ENCODE measurements around the gene PPARA.

PPARA gene

DNA sequence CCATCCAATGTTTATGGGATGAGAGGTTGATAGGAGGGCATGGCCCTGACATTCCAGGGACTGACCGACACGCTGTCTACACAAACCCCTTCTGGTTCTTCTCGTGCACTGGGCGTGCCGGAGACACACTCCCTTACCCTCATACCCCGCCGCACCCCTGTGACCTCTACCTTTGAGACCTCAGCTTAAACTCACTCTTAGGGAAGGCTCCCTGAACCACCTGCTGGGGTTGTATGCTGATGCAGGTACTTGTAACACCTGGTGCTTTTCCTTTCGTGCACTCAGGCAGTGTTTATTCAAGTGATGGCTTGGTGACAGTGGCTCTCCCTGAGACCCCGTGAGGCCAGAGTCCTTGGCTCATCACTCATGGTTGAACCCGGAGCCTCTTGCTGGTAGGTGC, 12.0 kb downstream of the PPARA start:
- Histone ChIP-seq H3K27ac (ENCODE audit: low read depth, low read length, severe bottlenecking) (no peak overlapping the region), H3K9me3 (ENCODE audit: control insufficient read depth, low read length) (no peaks in the 10 kb centered on the region), H3K4me1 (ENCODE audit: control insufficient read depth, insufficient read depth, low read length, poor library complexity, severe bottlenecking) (no peaks in the 10 kb centered on the region), H3K4me3 (ENCODE audit: extremely low read depth, insufficient read depth, low read length, poor library complexity, severe bottlenecking) (no peak overlapping the region), H3K36me3 (ENCODE audit: control insufficient read depth, insufficient read depth, low read length) (no peaks in the 10 kb centered on the region)
- WGBS, 2 experiments (ENCODE audit: insufficient coverage in 2 of 2): 78 to 95% methylated on average over 3 to 8 of the region's 10 CpGs

DNA sequence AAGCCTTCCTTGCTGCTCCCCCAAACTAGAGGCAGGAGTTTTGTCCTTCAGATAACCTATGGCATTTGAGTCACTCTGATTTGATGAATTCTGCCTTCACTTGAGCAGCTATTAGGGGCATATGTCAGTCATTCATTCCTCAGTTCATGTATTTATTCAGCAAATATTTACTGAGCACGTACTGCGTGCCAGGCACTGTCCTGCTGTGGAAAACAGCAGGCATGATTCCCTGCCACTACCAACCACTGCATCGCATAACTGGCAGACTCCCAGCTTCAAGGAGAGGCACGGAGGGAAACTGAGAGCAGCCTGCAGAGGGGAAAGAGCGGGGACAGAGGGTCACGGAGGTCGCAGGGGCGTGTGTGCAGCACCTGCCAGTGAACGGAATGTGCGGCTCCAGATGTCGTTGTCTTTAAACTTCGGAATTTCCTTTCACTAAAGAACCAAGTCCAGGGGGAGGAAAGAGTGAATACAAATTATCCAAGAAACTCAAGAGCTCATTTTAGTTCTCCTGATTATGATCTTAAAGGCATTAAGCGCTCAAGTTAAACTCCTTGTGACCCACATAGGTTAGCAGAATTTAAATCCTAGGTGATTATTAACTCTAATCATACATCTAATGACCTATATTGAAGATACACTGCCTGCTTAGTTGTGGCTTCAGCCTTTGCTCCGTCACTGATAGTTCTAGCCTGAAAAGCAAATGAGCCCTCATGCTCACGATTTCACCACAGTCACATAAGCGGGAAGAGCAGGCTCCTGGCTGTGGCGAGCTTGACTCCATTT, 12.6 kb downstream of the PPARA start:
- H3K4me1 ChIP-seq (ENCODE audit: control insufficient read depth, insufficient read depth, low read length, poor library complexity, severe bottlenecking): no peaks in the 10 kb centered on the region
- H3K9me3 ChIP-seq (ENCODE audit: control insufficient read depth, low read length): no peaks in the 10 kb centered on the region
- no peak overlapping the region for H3K27ac ChIP-seq (ENCODE audit: low read depth, low read length, severe bottlenecking)
- H3K36me3 ChIP-seq (ENCODE audit: control insufficient read depth, insufficient read depth, low read length): no peaks in the 10 kb centered on the region
- 91 to 94% methylated on average over 10 to 15 of the region's 17 CpGs for WGBS, 2 experiments (ENCODE audit: insufficient coverage in 2 of 2)
- H3K4me3 ChIP-seq (ENCODE audit: extremely low read depth, insufficient read depth, low read length, poor library complexity, severe bottlenecking): no peak overlapping the region

DNA sequence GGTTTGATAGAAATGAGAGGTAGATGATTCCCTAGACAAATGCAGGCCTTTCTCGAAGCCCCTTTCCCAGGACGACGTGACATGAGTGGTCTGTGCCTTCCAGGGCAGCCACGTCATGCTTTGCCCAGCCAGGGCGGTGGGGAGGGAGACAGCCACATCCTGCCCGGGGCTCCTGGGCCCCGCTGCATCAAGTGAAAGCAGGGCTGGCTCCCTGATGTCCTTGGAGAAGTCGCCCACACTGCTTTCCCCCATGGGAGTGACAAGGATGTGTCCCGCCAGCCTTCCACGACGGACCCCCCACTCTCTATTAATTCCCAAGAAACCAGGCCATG, 13.2 kb downstream of the PPARA start:
- H3K9me3 ChIP-seq (ENCODE audit: control insufficient read depth, low read length): no peaks in the 10 kb centered on the region
- WGBS, 2 experiments (ENCODE audit: insufficient coverage in 2 of 2): 84 to 94% methylated on average over 6 to 7 of the region's 11 CpGs

DNA sequence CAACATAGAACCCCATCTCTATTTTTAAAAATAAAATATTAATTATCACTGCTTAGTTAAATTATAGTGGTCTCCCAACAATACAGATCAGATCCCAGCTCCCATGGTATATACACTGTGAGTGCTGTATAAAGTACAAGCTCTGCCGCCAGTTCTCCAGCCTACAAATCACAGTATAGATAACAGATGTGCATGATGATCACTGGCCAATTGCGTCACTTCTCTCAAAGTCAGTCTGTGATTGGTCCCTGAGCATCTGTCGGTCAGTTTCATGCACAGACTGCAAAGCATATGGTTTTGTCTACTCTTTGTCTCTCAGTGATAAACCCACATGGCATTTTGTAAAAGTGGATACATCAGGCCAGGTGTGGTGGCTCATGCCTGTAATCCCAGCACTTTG, 15.7 kb downstream of the PPARA start:
- no peaks in the 10 kb centered on the region for H3K4me1 ChIP-seq (ENCODE audit: control insufficient read depth, insufficient read depth, low read length, poor library complexity, severe bottlenecking)
- H3K4me3 ChIP-seq (ENCODE audit: extremely low read depth, insufficient read depth, low read length, poor library complexity, severe bottlenecking): no peak overlapping the region
- H3K36me3 ChIP-seq (ENCODE audit: control insufficient read depth, insufficient read depth, low read length): no peaks in the 10 kb centered on the region
- 86 to 93% methylated on average over 2 to 3 of the region's 3 CpGs for WGBS, 2 experiments (ENCODE audit: insufficient coverage in 2 of 2)
- H3K27ac ChIP-seq (ENCODE audit: low read depth, low read length, severe bottlenecking): no peak overlapping the region
- H3K9me3 ChIP-seq (ENCODE audit: control insufficient read depth, low read length): no peaks in the 10 kb centered on the region

More for the DNA sequence above, 13.2 kb downstream of the PPARA start:
- no peak overlapping the region for H3K4me3 ChIP-seq (ENCODE audit: extremely low read depth, insufficient read depth, low read length, poor library complexity, severe bottlenecking)
- no peak overlapping the region for H3K27ac ChIP-seq (ENCODE audit: low read depth, low read length, severe bottlenecking)
- no peaks in the 10 kb centered on the region for H3K4me1 ChIP-seq (ENCODE audit: control insufficient read depth, insufficient read depth, low read length, poor library complexity, severe bottlenecking)
- no peaks in the 10 kb centered on the region for H3K36me3 ChIP-seq (ENCODE audit: control insufficient read depth, insufficient read depth, low read length)

DNA sequence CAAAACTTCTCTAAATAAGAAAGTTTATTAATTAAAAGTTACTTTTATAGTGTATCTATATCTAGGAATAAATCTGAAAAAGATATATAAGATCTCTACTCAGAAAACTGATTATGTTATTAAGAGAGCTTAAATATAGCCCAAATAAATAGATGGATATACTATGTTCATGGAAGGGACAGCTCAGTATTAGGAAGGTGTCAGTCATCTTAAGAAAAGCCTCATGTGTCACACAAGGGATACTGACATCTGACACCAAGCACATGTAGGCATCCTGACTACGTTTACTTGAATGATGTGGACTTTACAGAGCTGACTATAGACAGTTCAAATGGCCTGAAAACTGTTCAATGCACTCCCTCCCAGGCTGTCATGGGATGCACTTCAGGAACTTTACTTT, 19.3 kb downstream of the PPARA start:
- H3K27ac ChIP-seq (ENCODE audit: low read depth, low read length, severe bottlenecking): no peak overlapping the region
- H3K36me3 ChIP-seq (ENCODE audit: control insufficient read depth, insufficient read depth, low read length): no peaks in the 10 kb centered on the region
- 90 to 100% methylated on average over 1 of the region's 1 CpG for WGBS, 2 experiments (ENCODE audit: insufficient coverage in 2 of 2)
- H3K4me3 ChIP-seq (ENCODE audit: extremely low read depth, insufficient read depth, low read length, poor library complexity, severe bottlenecking): no peak overlapping the region
- H3K4me1 ChIP-seq (ENCODE audit: control insufficient read depth, insufficient read depth, low read length, poor library complexity, severe bottlenecking): no peaks in the 10 kb centered on the region
- no peaks in the 10 kb centered on the region for H3K9me3 ChIP-seq (ENCODE audit: control insufficient read depth, low read length)

DNA sequence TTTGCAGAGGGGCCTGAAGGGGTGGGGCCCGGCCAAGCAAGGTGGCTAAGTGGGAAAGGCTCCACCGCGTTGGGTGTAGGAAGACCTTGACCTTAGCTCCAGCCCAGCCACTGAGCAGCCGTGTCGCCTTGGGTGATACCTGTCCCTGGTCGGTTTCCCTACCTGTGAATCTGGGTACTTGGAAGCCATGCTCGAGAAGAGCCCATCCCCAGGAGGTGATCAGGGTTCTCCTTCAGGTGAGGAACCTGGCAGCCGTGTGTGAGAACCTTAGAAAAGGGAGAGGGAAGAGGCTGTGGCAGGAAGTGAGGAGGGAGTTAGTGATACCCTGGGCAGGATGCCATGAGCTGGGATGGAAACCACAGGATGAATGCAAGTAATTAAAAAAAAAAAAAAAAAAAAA, 21.6 kb downstream of the PPARA start:
- H3K9me3 ChIP-seq (ENCODE audit: control insufficient read depth, low read length): no peaks in the 10 kb centered on the region
- WGBS, 2 experiments (ENCODE audit: insufficient coverage in 2 of 2): 93 to 98% methylated on average over 7 to 8 of the region's 8 CpGs
- no peak overlapping the region for H3K27ac ChIP-seq (ENCODE audit: low read depth, low read length, severe bottlenecking)
- no peaks in the 10 kb centered on the region for H3K4me1 ChIP-seq (ENCODE audit: control insufficient read depth, insufficient read depth, low read length, poor library complexity, severe bottlenecking)
- no peaks in the 10 kb centered on the region for H3K36me3 ChIP-seq (ENCODE audit: control insufficient read depth, insufficient read depth, low read length)
- H3K4me3 ChIP-seq (ENCODE audit: extremely low read depth, insufficient read depth, low read length, poor library complexity, severe bottlenecking): no peak overlapping the region

DNA sequence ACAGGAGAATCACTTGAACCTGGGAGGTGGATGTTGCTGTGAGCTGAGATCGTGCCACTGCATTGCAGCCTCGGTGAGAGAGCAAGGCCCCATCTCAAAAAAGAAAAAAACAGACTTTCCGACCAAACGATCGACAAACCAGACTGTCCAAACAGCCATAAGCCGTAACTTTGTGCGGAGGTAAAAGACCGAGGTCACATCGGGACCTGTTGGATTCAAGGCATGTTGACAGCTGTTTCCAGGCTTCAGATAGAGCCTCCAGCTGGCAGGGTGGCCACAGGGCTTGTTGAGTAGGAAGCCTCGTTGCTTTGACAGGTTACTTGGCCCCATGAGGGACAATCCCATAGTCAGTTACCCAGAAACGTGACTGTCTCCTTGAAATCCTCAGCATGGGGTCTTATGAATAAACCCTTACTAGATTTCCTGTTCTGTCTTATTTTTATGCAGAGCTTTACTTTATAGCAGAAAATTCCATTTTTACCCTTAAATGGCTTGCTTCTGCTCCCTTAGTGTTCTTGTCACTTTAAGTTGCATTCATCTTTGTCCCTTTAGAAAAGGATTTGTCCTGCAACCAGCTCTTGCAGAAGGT, 22.3 kb downstream of the PPARA start:
- no peaks in the 10 kb centered on the region for H3K36me3 ChIP-seq (ENCODE audit: control insufficient read depth, insufficient read depth, low read length)
- no peak overlapping the region for H3K27ac ChIP-seq (ENCODE audit: low read depth, low read length, severe bottlenecking)
- WGBS, 2 experiments (ENCODE audit: insufficient coverage in 2 of 2): 88 to 93% methylated on average over 10 to 11 of the region's 11 CpGs

DNA sequence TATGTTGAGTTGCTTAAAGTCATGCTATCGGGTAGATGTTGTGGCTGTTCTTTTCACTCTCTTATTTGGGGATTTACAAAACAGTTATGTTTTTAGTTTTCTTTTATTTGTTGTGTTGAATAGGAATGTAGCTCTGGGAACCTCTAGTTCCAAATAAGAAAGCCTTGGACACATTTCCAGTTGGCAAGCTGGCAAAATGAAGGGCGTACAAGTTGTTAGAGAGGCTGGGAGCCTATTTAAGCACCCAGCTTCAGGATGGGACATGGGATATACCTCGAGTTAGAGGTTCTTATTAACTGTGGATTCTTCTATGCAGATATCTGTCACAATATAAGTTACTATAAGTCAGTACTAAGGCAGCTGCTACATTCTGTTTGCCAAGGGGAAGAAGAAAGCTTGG, 22.8 kb downstream of the PPARA start:
- Histone ChIP-seq H3K4me3 (ENCODE audit: extremely low read depth, insufficient read depth, low read length, poor library complexity, severe bottlenecking) (no peak overlapping the region), H3K4me1 (ENCODE audit: control insufficient read depth, insufficient read depth, low read length, poor library complexity, severe bottlenecking) (no peaks in the 10 kb centered on the region), H3K27ac (ENCODE audit: low read depth, low read length, severe bottlenecking) (no peak overlapping the region), H3K9me3 (ENCODE audit: control insufficient read depth, low read length) (no peaks in the 10 kb centered on the region), H3K36me3 (ENCODE audit: control insufficient read depth, insufficient read depth, low read length) (no peaks in the 10 kb centered on the region)
- WGBS, 2 experiments (ENCODE audit: insufficient coverage in 2 of 2): 88 to 100% methylated on average over 2 of the region's 3 CpGs

More for the DNA sequence above, 22.3 kb downstream of the PPARA start:
- Histone ChIP-seq H3K9me3 (ENCODE audit: control insufficient read depth, low read length) (no peaks in the 10 kb centered on the region), H3K4me1 (ENCODE audit: control insufficient read depth, insufficient read depth, low read length, poor library complexity, severe bottlenecking) (no peaks in the 10 kb centered on the region), H3K4me3 (ENCODE audit: extremely low read depth, insufficient read depth, low read length, poor library complexity, severe bottlenecking) (no peak overlapping the region)

DNA sequence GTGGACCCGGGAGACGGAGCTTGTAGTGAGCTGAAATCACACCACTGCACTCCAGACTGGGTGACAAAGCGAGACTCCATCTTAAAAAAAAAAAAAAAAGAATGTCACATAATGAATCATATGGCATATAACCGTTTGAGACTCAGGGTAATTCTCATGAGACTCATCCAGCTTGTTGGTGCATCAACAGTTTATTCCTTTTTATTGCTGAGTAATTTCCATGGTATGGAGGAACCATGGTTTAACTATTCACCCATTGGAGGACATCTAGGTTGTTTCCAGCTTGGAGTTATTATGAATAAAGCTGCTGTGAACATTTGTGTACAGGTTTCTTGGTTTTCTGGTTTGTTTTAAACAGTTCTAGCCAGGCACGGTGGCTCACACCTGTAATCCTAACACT, 25.3 kb downstream of the PPARA start:
- WGBS, 2 experiments (ENCODE audit: insufficient coverage in 2 of 2): 100% methylated on average over 1 to 2 of the region's 5 CpGs
- Histone ChIP-seq H3K9me3 (ENCODE audit: control insufficient read depth, low read length) (peaks cover 7% of the 10 kb centered on the region), H3K4me3 (ENCODE audit: extremely low read depth, insufficient read depth, low read length, poor library complexity, severe bottlenecking) (no peak overlapping the region), H3K27ac (ENCODE audit: low read depth, low read length, severe bottlenecking) (no peak overlapping the region), H3K4me1 (ENCODE audit: control insufficient read depth, insufficient read depth, low read length, poor library complexity, severe bottlenecking) (no peaks in the 10 kb centered on the region), H3K36me3 (ENCODE audit: control insufficient read depth, insufficient read depth, low read length) (no peaks in the 10 kb centered on the region)

DNA sequence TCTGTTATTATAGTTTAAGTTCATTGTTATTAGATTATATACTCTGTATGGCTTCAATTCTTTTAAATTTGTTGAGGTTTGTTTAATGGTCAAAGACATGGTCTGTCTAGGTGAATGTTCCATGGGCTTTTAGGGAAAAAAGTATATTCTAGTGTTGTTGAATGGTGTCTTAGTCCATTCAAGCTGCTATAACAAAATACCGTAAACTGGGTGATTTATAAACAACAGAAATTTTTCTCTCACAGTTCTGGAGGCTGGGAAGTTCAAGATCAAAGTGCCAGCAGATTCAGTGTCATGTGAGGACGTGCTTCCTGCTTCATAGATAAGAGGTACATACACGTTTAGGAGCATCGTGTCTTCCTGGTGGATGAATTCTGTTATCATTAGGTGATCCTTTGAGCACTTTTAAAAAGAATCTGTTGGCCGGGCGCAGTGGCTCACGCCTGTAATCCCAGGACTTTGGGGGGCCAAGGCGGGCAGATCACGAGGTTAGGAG, 26.2 kb downstream of the PPARA start:
- peaks cover 13% of the 10 kb centered on the region for H3K9me3 ChIP-seq (ENCODE audit: control insufficient read depth, low read length)
- H3K4me1 ChIP-seq (ENCODE audit: control insufficient read depth, insufficient read depth, low read length, poor library complexity, severe bottlenecking): no peaks in the 10 kb centered on the region
- H3K27ac ChIP-seq (ENCODE audit: low read depth, low read length, severe bottlenecking): no peak overlapping the region
- no peaks in the 10 kb centered on the region for H3K36me3 ChIP-seq (ENCODE audit: control insufficient read depth, insufficient read depth, low read length)
- 88 to 94% methylated on average over 6 to 8 of the region's 9 CpGs for whole genome bisulfite sequencing, 2 experiments (ENCODE audit: insufficient coverage in 2 of 2)
- H3K4me3 ChIP-seq (ENCODE audit: extremely low read depth, insufficient read depth, low read length, poor library complexity, severe bottlenecking): no peak overlapping the region
